ENCODE data around the gene MAB21L4.

MAB21L4 gene

GRCh38 chr2:240855670-240856069 is 40.3 kb downstream of the MAB21L4 start:
- CTCF ChIA-PET, result no interaction called here
- POLR2A ChIA-PET, result no interaction called here
- no peak overlapping the region for H3K4me3 ChIP-seq (ENCODE audit: low read depth, low read length)
- no peak overlapping the region for H3K27ac ChIP-seq (ENCODE audit: extremely low read depth, low read depth, low read length)
- no peaks in the 10 kb centered on the region for H3K36me3 ChIP-seq (ENCODE audit: control insufficient read depth in 2 of 2, insufficient read depth in 1 of 2, low read length in 2 of 2)
- no peaks in the 10 kb centered on the region for H3K4me1 ChIP-seq (ENCODE audit: control insufficient read depth, insufficient read depth, low read length)
- TF ChIP-seq ZSCAN4 (tag by site-specific recombination; IDR thresholded peaks at IDR 0.05) (no peak), AEBP2 (tag by site-specific recombination; IDR thresholded peaks at IDR 0.05; ENCODE audit: borderline replicate concordance) (no peak), ZNF626 (tag by site-specific recombination; IDR thresholded peaks at IDR 0.05) (no peak), ZNF335 (tag by site-specific recombination; conservative IDR thresholded peaks at IDR 0.05) (no peak), ZXDB (tag by site-specific recombination; IDR thresholded peaks at IDR 0.05) (no peak), ZNF555 (tag by site-specific recombination; conservative IDR thresholded peaks at IDR 0.05) (no peak), ZFP37 (tag by site-specific recombination; IDR thresholded peaks at IDR 0.05) (no peak), ZNF19 (tag by site-specific recombination; IDR thresholded peaks at IDR 0.05; ENCODE audit: low read depth) (no peak), ZNF362 (tag by site-specific recombination; IDR thresholded peaks at IDR 0.05) (no peak), ZNF776 (tag by site-specific recombination; IDR thresholded peaks at IDR 0.05; ENCODE audit: borderline replicate concordance) (no peak), ZFHX2 (tag by site-specific recombination; conservative IDR thresholded peaks at IDR 0.05) (no peak), ZBTB7A (tag by site-specific recombination; IDR thresholded peaks at IDR 0.05; ENCODE audit: low read depth) (no peak), ZBTB8A (tag by site-specific recombination; IDR thresholded peaks at IDR 0.05) (no peak), ZSCAN23 (tag by site-specific recombination; IDR thresholded peaks at IDR 0.05) (no peak), ZNF341 (tag by site-specific recombination; IDR thresholded peaks at IDR 0.05; ENCODE audit: low read depth) (no peak), ZNF24 (tag by site-specific recombination; IDR thresholded peaks at IDR 0.05) (no peak)
- H3K9me3 ChIP-seq (ENCODE audit: control insufficient read depth, insufficient read depth, low read depth, low read length), result no peaks in the 10 kb centered on the region

- POLR2A ChIA-PET, result no interaction called here
- Histone ChIP-seq H3K4me3 (ENCODE audit: low read depth, low read length) (no peak overlapping the region), H3K9me3 (ENCODE audit: control insufficient read depth, insufficient read depth, low read depth, low read length) (no peaks in the 10 kb centered on the region), H3K36me3 (ENCODE audit: control insufficient read depth in 2 of 2, insufficient read depth in 1 of 2, low read length in 2 of 2) (no peaks in the 10 kb centered on the region), H3K27ac (ENCODE audit: extremely low read depth, low read depth, low read length) (no peak overlapping the region), H3K4me1 (ENCODE audit: control insufficient read depth, insufficient read depth, low read length) (no peaks in the 10 kb centered on the region)
- CTCF ChIA-PET, result interaction anchor here (1.2 to 2.1 kb wide), 4 partner anchors 12 to 1024 kb away, joined by 3 to 11 read pairs (median 6); no protein-coding TSS in a partner anchor
- TF ChIP-seq ZNF624 (tag by site-specific recombination; IDR thresholded peaks at IDR 0.05), result no peak
- no peak for TF ChIP-seq ZBTB21 (tag by site-specific recombination; IDR thresholded peaks at IDR 0.05)
- no peak for TF ChIP-seq ZNF10 (tag by site-specific recombination; IDR thresholded peaks at IDR 0.05)
- no peak for TF ChIP-seq ZNF214 (tag by site-specific recombination; IDR thresholded peaks at IDR 0.05; ENCODE audit: borderline replicate concordance)
- TF ChIP-seq OSR2 (tag by site-specific recombination; IDR thresholded peaks at IDR 0.05), result no peak
- no peak for TF ChIP-seq ZNF175 (tag by site-specific recombination; IDR thresholded peaks at IDR 0.05)
- no peak for TF ChIP-seq SP2 (tag by site-specific recombination; IDR thresholded peaks at IDR 0.05)
- no peak for TF ChIP-seq ZNF423 (tag by site-specific recombination; IDR thresholded peaks at IDR 0.05)
- no peak for TF ChIP-seq ZNF146 (tag by site-specific recombination; IDR thresholded peaks at IDR 0.05)
- TF ChIP-seq ZNF530 (tag by site-specific recombination; IDR thresholded peaks at IDR 0.05; ENCODE audit: low read depth), result no peak
- no peak for TF ChIP-seq MZF1 (tag by site-specific recombination; IDR thresholded peaks at IDR 0.05; ENCODE audit: borderline replicate concordance)
- TF ChIP-seq ZNF629 (tag by site-specific recombination; IDR thresholded peaks at IDR 0.05), result no peak
- no peak for TF ChIP-seq ZNF280D (tag by site-specific recombination; IDR thresholded peaks at IDR 0.05)
- TF ChIP-seq ZNF132 (tag by site-specific recombination; IDR thresholded peaks at IDR 0.05; ENCODE audit: borderline replicate concordance), result no peak
- TF ChIP-seq YY1 (tag by site-specific recombination; IDR thresholded peaks at IDR 0.05), result no peak
Observed at GRCh38 chr2:240852671-240853314, 43.2 kb downstream of the MAB21L4 start.
